G401.6 (cell line): ENCODE results near the gene PJA1.

ENCODE experiments used
- FAIRE-seq: peaks from 2 replicates; lab custom pipeline; 2012; peaks lifted over from hg19 to GRCh38; lab: Jason Lieb, UNC

Gene PJA1

GRCh38 chrX:69165087-69165651, at the start of gene PJA1:
TSS of gene PJA1 (minus strand) at chrX:69165453. CDS start at chrX:69163073, 2,380 bp downstream.
- no peak for FAIRE-seq

GRCh38 chrX:69214463-69214862, 49.2 kb upstream of the PJA1 start:
- FAIRE-seq = no peak

- FAIRE-seq = no peak
Observed at GRCh38 chrX:69211701-69212100, 46.4 kb upstream of the PJA1 start.

GRCh38 chrX:69210581-69210980, 45.3 kb upstream of the PJA1 start:
- FAIRE-seq = no peak

GRCh38 chrX:69207216-69207615, 42.0 kb upstream of the PJA1 start:
- FAIRE-seq = no peak

GRCh38 chrX:69203638-69204037, 38.4 kb upstream of the PJA1 start:
- FAIRE-seq = no peak

- no peak for FAIRE-seq
Observed at GRCh38 chrX:69197690-69198089, 32.4 kb upstream of the PJA1 start.

GRCh38 chrX:69196666-69197065, 31.4 kb upstream of the PJA1 start:
- no peak for FAIRE-seq

GRCh38 chrX:69195810-69196209, 30.6 kb upstream of the PJA1 start:
- no peak for FAIRE-seq

GRCh38 chrX:69195192-69195591, 29.9 kb upstream of the PJA1 start:
- FAIRE-seq = no peak

- no peak for FAIRE-seq
Observed at GRCh38 chrX:69192603-69193002, 27.4 kb upstream of the PJA1 start.

- no peak for FAIRE-seq
Observed at GRCh38 chrX:69189576-69190371, 24.5 kb upstream of the PJA1 start.

- no peak for FAIRE-seq
Observed at GRCh38 chrX:69186651-69187050, 21.4 kb upstream of the PJA1 start.

- no peak for FAIRE-seq
Observed at GRCh38 chrX:69185886-69186285, 20.6 kb upstream of the PJA1 start.

GRCh38 chrX:69185141-69185540, 19.9 kb upstream of the PJA1 start:
- no peak for FAIRE-seq

GRCh38 chrX:69182818-69183380, 17.6 kb upstream of the PJA1 start:
- no peak for FAIRE-seq

- no peak for FAIRE-seq
Observed at GRCh38 chrX:69179380-69179911, 14.2 kb upstream of the PJA1 start.

- no peak for FAIRE-seq
Observed at GRCh38 chrX:69178592-69178991, 13.3 kb upstream of the PJA1 start.

- no peak for FAIRE-seq
Observed at GRCh38 chrX:69177511-69178162, 12.4 kb upstream of the PJA1 start.

- no peak for FAIRE-seq
Observed at GRCh38 chrX:69176053-69176452, 10.8 kb upstream of the PJA1 start.

- no peak for FAIRE-seq
Observed at GRCh38 chrX:69173906-69174305, 8.7 kb upstream of the PJA1 start.

GRCh38 chrX:69172937-69173336, 7.7 kb upstream of the PJA1 start:
- FAIRE-seq = no peak

- FAIRE-seq = no peak
Observed at GRCh38 chrX:69170319-69170718, 5.1 kb upstream of the PJA1 start.
